GM10266 (cell line): ENCODE data around the gene PPP1R8.
"Not testable (repeated sequence)": the region's sequence is repeated elsewhere in the genome, so short reads cannot be mapped to it uniquely, and the experiment has no call there.

Experiments
- DNase-seq: peaks from one replicate; pipeline ENCODE4 v3.0.0; 2012; ENCODE audit errors: extremely low spot score
- CTCF ChIP-seq: IDR thresholded peaks from 2 replicates; pipeline ENCODE4 v1.5.1; 2012; ENCODE audit warnings: mild to moderate bottlenecking, low read depth; ENCODE audit not compliant: control insufficient read depth, insufficient read depth; ENCODE audit errors: missing control alignments

Gene PPP1R8

GRCh38 chr1:27795601-27796000 is 35.0 kb upstream of the PPP1R8 start:
- no peak for DNase-seq
- no peak for TF ChIP-seq CTCF

- DNase-seq: no peak
Observed at GRCh38 chr1:27804791-27805190, 25.8 kb upstream of the PPP1R8 start.

GRCh38 chr1:27806758-27807157 is 23.8 kb upstream of the PPP1R8 start:
- TF ChIP-seq CTCF: no peak
- no peak for DNase-seq

More at GRCh38 chr1:27804791-27805190, 25.8 kb upstream of the PPP1R8 start:
- TF ChIP-seq CTCF: no peak

GRCh38 chr1:27807385-27807784 is 23.2 kb upstream of the PPP1R8 start:
- DNase-seq: no peak
- no peak for TF ChIP-seq CTCF

GRCh38 chr1:27808131-27808530 is 22.5 kb upstream of the PPP1R8 start:
- DNase-seq: not testable (repeated sequence)

GRCh38 chr1:27809883-27810282 is 20.7 kb upstream of the PPP1R8 start:
- DNase-seq: no peak
- no peak for TF ChIP-seq CTCF

GRCh38 chr1:27811741-27812500 is 18.7 kb upstream of the PPP1R8 start:
- no peak for TF ChIP-seq CTCF
- no peak for DNase-seq
